Neural cell (in vitro differentiated cells): ENCODE data around the gene OR11L1. TPM values are rescaled to one million over a fixed set of nuclear protein-coding genes. Genes with fewer than 3 reads are reported as not detected.

Source experiments
- H2AFZ ChIP-seq: fragments of 200-600, 300-800 bp; sonication (generic), shearing (Covaris generic); 2 replicates; pipeline ENCODE4 v1.6.0; 2014; ENCODE audit warnings: low read depth, mild to moderate bottlenecking, antibody characterized with exemption, low read length, moderate library complexity
- H3F3A ChIP-seq: fragments of 200-600 bp; shearing (Covaris generic); 2 replicates; pipeline ENCODE4 v1.6.1; 2016; ENCODE audit warnings: mild to moderate bottlenecking, moderate library complexity, mixed read lengths, antibody characterized with exemption, low read length; ENCODE audit not compliant: insufficient read depth, poor library complexity, severe bottlenecking
- H3K27ac ChIP-seq: fragments of 200-600, 300-800 bp; sonication (generic), shearing (Covaris generic); 2 replicates; pipeline ENCODE4 v1.5.1; 2014; ENCODE audit warnings: mild to moderate bottlenecking, low read length, moderate library complexity
- H3K27me3 ChIP-seq: fragments of 300-800, 200-600 bp; sonication (generic), shearing (Covaris generic); 2 replicates; pipeline ENCODE4 v1.6.0; 2014; ENCODE audit warnings: mild to moderate bottlenecking, low read depth, low read length, moderate library complexity; ENCODE audit not compliant: insufficient read depth
- H3K36me3 ChIP-seq: fragments of 300-800, 200-600 bp; sonication (generic), shearing (Covaris generic); 2 replicates; pipeline ENCODE4 v1.5.1; 2014; ENCODE audit warnings: mild to moderate bottlenecking, antibody characterized with exemption, low read length, moderate library complexity; ENCODE audit not compliant: insufficient read depth
- H3K4me2 ChIP-seq: fragments of 300-800, 200-600 bp; sonication (generic), shearing (Covaris generic); 2 replicates; pipeline ENCODE4 v1.6.0; 2014; ENCODE audit warnings: mild to moderate bottlenecking, low read length
- H3K4me3 ChIP-seq: fragments of 300-800, 200-600 bp; sonication (generic), shearing (Covaris generic); 2 replicates; pipeline ENCODE4 v1.5.1; 2014; ENCODE audit warnings: mild to moderate bottlenecking, low read length, moderate library complexity
- H3K79me2 ChIP-seq: fragments of 200-600 bp; shearing (Covaris generic); replicated peaks from 2 replicates; pipeline ENCODE4 v1.6.0; 2014; ENCODE audit warnings: mild to moderate bottlenecking, low read length, moderate library complexity; ENCODE audit not compliant: insufficient read depth
- H3K9ac ChIP-seq: fragments of 300-800, 200-600 bp; sonication (generic), shearing (Covaris generic); 2 replicates; pipeline ENCODE4 v1.6.1; 2016; ENCODE audit warnings: mild to moderate bottlenecking, low read length, mixed read lengths
- H3K9me2 ChIP-seq: fragments of 200-600 bp; shearing (Covaris generic); 2 replicates; pipeline ENCODE4 v1.6.1; 2016; ENCODE audit warnings: mild to moderate bottlenecking, low read length, mixed read lengths; ENCODE audit not compliant: insufficient read depth
- H3K9me3 ChIP-seq: fragments of 200-600, 300-800 bp; sonication (generic), shearing (Covaris generic); 2 replicates; pipeline ENCODE4 v1.6.1; 2016; ENCODE audit warnings: mild to moderate bottlenecking, mixed run types, low read length, moderate library complexity, mixed read lengths
- H4K20me1 ChIP-seq: fragments of 200-600 bp; shearing (Covaris generic); 2 replicates; pipeline ENCODE4 v1.6.1; 2016; ENCODE audit warnings: mild to moderate bottlenecking, mixed run types; ENCODE audit not compliant: insufficient read depth
- EP300 ChIP-seq: fragments of 450-650 bp; conservative IDR thresholded peaks from 2 replicates; pipeline ENCODE4 v1.6.1; 2014; ENCODE audit warnings: antibody characterized with exemption, mild to moderate bottlenecking, moderate library complexity; ENCODE audit not compliant: poor library complexity, severe bottlenecking
- EZH2 ChIP-seq: fragments of 200-600, 300-800 bp; shearing (Covaris generic), sonication (generic); IDR thresholded peaks from 2 replicates; pipeline ENCODE4 v1.6.1; 2014; ENCODE audit warnings: antibody characterized with exemption, low read length, borderline replicate concordance, mild to moderate bottlenecking; ENCODE audit not compliant: insufficient read depth, poor library complexity, severe bottlenecking
- MXI1 ChIP-seq: fragments of 450-650 bp; conservative IDR thresholded peaks from 2 replicates; pipeline ENCODE4 v1.6.1; 2014; ENCODE audit warnings: antibody characterized with exemption, mild to moderate bottlenecking; ENCODE audit not compliant: poor library complexity, severe bottlenecking
- POLR2AphosphoS5 ChIP-seq: IDR thresholded peaks from 2 replicates; pipeline ENCODE4 v1.6.1; 2012
- RAD21 ChIP-seq: fragments of 450-650 bp; conservative IDR thresholded peaks from 2 replicates; pipeline ENCODE4 v1.6.1; 2014; ENCODE audit warnings: antibody characterized with exemption, mild to moderate bottlenecking, moderate library complexity
- SMC3 ChIP-seq: fragments of 450-650 bp; conservative IDR thresholded peaks from 2 replicates; pipeline ENCODE4 v1.6.1; 2014; ENCODE audit warnings: antibody characterized with exemption, mild to moderate bottlenecking, moderate library complexity; ENCODE audit not compliant: poor library complexity
- TAF1 ChIP-seq: IDR thresholded peaks from 2 replicates; pipeline ENCODE4 v1.6.1; 2012; ENCODE audit warnings: low read depth
- polyA plus RNA-seq: library from polyadenylated mRNA; depleted of rRNA; stranded (reverse); fragments of >200 nt; gene quantifications from 2 replicates; pipeline ENCODE4 v1.2.3, GENCODE V29; 2014
- TF ChIP-seq, protein P1 (sequence below): IDR thresholded peaks from 2 replicates; pipeline ENCODE4 v1.6.1; 2012; ENCODE audit warnings: borderline replicate concordance

OR11L1 gene
- polyA plus RNA-seq, 1 donor from 2014 or later = not detected

DNA sequence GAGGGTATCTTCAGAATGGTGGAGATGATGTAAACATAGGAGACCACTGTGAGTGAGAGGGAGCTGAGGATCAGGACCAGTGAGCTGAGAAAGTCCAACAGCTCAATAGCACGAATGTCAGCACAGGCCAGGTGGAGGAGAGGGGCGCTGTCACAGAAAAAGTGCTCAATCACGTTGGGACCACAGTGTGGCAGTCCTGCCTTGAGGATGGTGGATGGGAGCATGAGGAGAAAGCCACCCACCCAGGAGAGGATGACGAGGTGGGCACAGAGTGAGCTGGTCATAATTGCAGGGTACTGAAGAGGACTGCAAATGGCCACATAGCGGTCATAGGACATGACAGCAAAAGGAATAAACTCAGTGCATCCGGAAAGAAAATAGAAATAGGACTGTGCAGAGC, 8.1 kb downstream of the OR11L1 start:
- no peaks in the 10 kb centered on the region for H3K9me2 ChIP-seq
- H4K20me1 ChIP-seq = no peaks in the 10 kb centered on the region
- H3K4me3 ChIP-seq = no peak overlapping the region
- TF ChIP-seq EP300 (no peak), POLR2AphosphoS5 (no peak), EZH2 (no peak), SMC3 (no peak), TAF1 (no peak), RAD21 (no peak)
- TF ChIP-seq, protein P1, sequence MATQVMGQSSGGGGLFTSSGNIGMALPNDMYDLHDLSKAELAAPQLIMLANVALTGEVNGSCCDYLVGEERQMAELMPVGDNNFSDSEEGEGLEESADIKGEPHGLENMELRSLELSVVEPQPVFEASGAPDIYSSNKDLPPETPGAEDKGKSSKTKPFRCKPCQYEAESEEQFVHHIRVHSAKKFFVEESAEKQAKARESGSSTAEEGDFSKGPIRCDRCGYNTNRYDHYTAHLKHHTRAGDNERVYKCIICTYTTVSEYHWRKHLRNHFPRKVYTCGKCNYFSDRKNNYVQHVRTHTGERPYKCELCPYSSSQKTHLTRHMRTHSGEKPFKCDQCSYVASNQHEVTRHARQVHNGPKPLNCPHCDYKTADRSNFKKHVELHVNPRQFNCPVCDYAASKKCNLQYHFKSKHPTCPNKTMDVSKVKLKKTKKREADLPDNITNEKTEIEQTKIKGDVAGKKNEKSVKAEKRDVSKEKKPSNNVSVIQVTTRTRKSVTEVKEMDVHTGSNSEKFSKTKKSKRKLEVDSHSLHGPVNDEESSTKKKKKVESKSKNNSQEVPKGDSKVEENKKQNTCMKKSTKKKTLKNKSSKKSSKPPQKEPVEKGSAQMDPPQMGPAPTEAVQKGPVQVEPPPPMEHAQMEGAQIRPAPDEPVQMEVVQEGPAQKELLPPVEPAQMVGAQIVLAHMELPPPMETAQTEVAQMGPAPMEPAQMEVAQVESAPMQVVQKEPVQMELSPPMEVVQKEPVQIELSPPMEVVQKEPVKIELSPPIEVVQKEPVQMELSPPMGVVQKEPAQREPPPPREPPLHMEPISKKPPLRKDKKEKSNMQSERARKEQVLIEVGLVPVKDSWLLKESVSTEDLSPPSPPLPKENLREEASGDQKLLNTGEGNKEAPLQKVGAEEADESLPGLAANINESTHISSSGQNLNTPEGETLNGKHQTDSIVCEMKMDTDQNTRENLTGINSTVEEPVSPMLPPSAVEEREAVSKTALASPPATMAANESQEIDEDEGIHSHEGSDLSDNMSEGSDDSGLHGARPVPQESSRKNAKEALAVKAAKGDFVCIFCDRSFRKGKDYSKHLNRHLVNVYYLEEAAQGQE = no peak
- no peak overlapping the region for H3K4me2 ChIP-seq
- no peaks in the 10 kb centered on the region for H3K36me3 ChIP-seq
- H3K27me3 ChIP-seq = no peaks in the 10 kb centered on the region
- no peaks in the 10 kb centered on the region for H3F3A ChIP-seq
- no peak overlapping the region for H3K27ac ChIP-seq
- no peaks in the 10 kb centered on the region for H3K79me2 ChIP-seq
- no peak overlapping the region for H3K9ac ChIP-seq
- H2AFZ ChIP-seq = no peak overlapping the region
- H3K9me3 ChIP-seq = no peaks in the 10 kb centered on the region

DNA sequence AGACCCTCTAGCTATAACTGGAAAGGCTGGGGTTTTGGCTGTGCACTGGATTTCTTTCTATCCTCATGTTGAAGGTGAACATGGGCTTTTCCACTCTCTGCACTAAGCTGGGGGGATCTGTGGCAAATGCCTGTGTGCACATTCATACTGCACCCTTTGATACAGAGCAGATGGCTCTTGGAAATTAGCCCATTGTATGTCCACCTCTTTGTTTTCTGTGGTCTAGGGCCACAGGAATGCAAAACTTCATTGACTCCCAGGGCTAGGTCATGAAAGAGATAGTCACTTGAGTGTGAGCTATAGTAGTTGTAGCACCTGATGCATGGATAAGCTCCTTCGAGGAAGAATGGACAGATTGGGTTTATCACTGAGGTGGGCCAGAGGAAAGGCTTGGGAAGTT, 12.0 kb downstream of the OR11L1 start:
- H3K9ac ChIP-seq = no peak overlapping the region
- no peak overlapping the region for H3K4me2 ChIP-seq
- no peaks in the 10 kb centered on the region for H3K36me3 ChIP-seq
- no peaks in the 10 kb centered on the region for H3K27me3 ChIP-seq
- H2AFZ ChIP-seq = no peak overlapping the region
- H4K20me1 ChIP-seq = no peaks in the 10 kb centered on the region
- H3K79me2 ChIP-seq = no peaks in the 10 kb centered on the region
- H3K9me3 ChIP-seq = no peaks in the 10 kb centered on the region
- no peak overlapping the region for H3K4me3 ChIP-seq
- TF ChIP-seq EP300 (no peak), POLR2AphosphoS5 (no peak)
- no peak overlapping the region for H3K27ac ChIP-seq
- no peaks in the 10 kb centered on the region for H3F3A ChIP-seq
- no peaks in the 10 kb centered on the region for H3K9me2 ChIP-seq

DNA sequence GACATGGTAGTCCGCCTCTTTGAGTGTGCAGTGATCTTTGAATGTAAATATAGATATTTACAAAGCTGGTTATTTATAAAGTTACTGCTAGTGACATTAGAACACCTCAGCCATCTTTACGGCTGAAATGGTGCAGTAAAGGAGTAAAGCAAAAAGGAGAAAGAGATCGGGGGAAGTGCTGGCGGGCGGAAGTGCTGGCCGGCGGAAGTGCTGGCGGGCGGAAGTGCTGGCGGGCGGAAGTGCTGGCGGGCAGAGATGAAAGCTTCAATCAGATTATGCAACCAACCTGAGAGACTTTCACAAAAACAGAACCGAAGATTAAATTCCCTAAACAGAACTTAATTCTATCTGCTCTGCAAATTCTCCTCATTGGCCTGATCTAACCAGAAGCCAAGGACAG, 16.3 kb downstream of the OR11L1 start:
- TF ChIP-seq, protein P1 = no peak
- TF ChIP-seq MXI1 = no peak
- no peak for TF ChIP-seq EZH2
- TF ChIP-seq POLR2AphosphoS5 = no peak
- Histone ChIP-seq H4K20me1 (no peaks in the 10 kb centered on the region), H2AFZ (no peak overlapping the region), H3K79me2 (no peaks in the 10 kb centered on the region), H3K4me3 (no peak overlapping the region), H3F3A (no peaks in the 10 kb centered on the region), H3K9ac (no peak overlapping the region), H3K36me3 (no peaks in the 10 kb centered on the region), H3K9me3 (no peaks in the 10 kb centered on the region), H3K27ac (no peak overlapping the region), H3K9me2 (no peaks in the 10 kb centered on the region), H3K27me3 (no peaks in the 10 kb centered on the region), H3K4me2 (no peak overlapping the region)
